Caco-2 (cell line): ENCODE results near the gene KCNH3. TPM values are rescaled to one million over a fixed set of nuclear protein-coding genes. Genes with fewer than 3 reads are reported as not detected.
"Not testable (repeated sequence)": the region's sequence is repeated elsewhere in the genome, so short reads cannot be mapped to it uniquely, and the experiment has no call there.

Experiments
- BruUV-seq: library from RNA; stranded (reverse); fragments of 400-500 nt; replicated peaks from 2 replicates; lab custom pipeline; 2021; lab: Mats Ljungman, UMichigan
- CTCF ChIA-PET: fragments of 300-600 bp; sonication (Branson Sonifier 250); formaldehyde crosslinking; loops from one replicate; lab custom pipeline; 2022; ENCODE audit warnings: antibody characterized with exemption; lab: Charles Lee
- POLR2A ChIA-PET: fragments of 300-600 bp; sonication (Branson Sonifier 250); formaldehyde crosslinking; loops from one replicate; lab custom pipeline; 2022; ENCODE audit warnings: antibody characterized with exemption; lab: Charles Lee
- DNase-seq, 2 experiments: peaks; one replicate each; pipeline versions ENCODE4 v3.0.0 to v3.0.0-alpha.2; 2020 to 2022
- H3K27me3 ChIP-seq: replicated peaks from 2 replicates; pipeline ENCODE4 v1.6.0; 2011; ENCODE audit warnings: low read length; ENCODE audit not compliant: control insufficient read depth, insufficient read depth
- H3K36me3 ChIP-seq: 2 replicates; pipeline ENCODE4 v1.5.1; 2011; ENCODE audit warnings: low read length; ENCODE audit not compliant: control insufficient read depth, insufficient read depth
- H3K4me1 ChIP-seq: fragments of 250-450 bp; sonication (Bioruptor Pico); 2 replicates; pipeline ENCODE4 v1.5.1; 2020; ENCODE audit warnings: mild to moderate bottlenecking
- H3K4me3 ChIP-seq: 2 replicates; pipeline ENCODE4 v1.5.1; 2011; ENCODE audit warnings: low read depth, mild to moderate bottlenecking, control low read depth, low read length
- H3K9me3 ChIP-seq: fragments of 250-450 bp; sonication (Bioruptor Pico); 2 replicates; pipeline ENCODE4 v1.5.1; 2020; ENCODE audit warnings: mild to moderate bottlenecking, moderate library complexity
- H3K27ac Mint-ChIP-seq: one replicate; pipeline ENCODE4 v1.8.0; 2022; ENCODE audit warnings: mixed read lengths; ENCODE audit not compliant: unreplicated experiment
- H3K27me3 Mint-ChIP-seq: one replicate; pipeline ENCODE4 v1.8.0; 2022; ENCODE audit warnings: mixed read lengths; ENCODE audit not compliant: insufficient read depth, unreplicated experiment
- H3K36me3 Mint-ChIP-seq: one replicate; pipeline ENCODE4 v1.8.0; 2022; ENCODE audit warnings: mild to moderate bottlenecking, mixed read lengths; ENCODE audit not compliant: insufficient read depth, unreplicated experiment
- H3K4me1 Mint-ChIP-seq: one replicate; pipeline ENCODE4 v1.8.0; 2022; ENCODE audit warnings: low read depth, mixed read lengths; ENCODE audit not compliant: unreplicated experiment
- H3K4me3 Mint-ChIP-seq: one replicate; pipeline ENCODE4 v1.8.0; 2022; ENCODE audit warnings: mild to moderate bottlenecking, moderate library complexity, mixed read lengths; ENCODE audit not compliant: unreplicated experiment
- H3K9me3 Mint-ChIP-seq: one replicate; pipeline ENCODE4 v1.8.0; 2022; ENCODE audit warnings: mixed read lengths; ENCODE audit not compliant: unreplicated experiment
- CTCF ChIP-seq, 2 experiments: fragments of 200-600 bp in 1 of 2; IDR thresholded peaks; 1 replicate in 1 of 2; 2 replicates in 1 of 2; pipeline versions ENCODE4 v1.5.1 to v1.8.0; 2011 to 2022; ENCODE audit warnings: antibody characterized with exemption in 1 of 2, control low read depth in 1 of 2, inconsistent platforms in 1 of 2, low read depth in 1 of 2, low read length in 1 of 2, mild to moderate bottlenecking in 1 of 2, moderate library complexity in 1 of 2; ENCODE audit not compliant: insufficient read depth in 1 of 2, severe bottlenecking in 1 of 2, unreplicated experiment in 1 of 2
- intact Hi-C: fragments of 100-400 bp; cut with micrococcal nuclease; formaldehyde crosslinking; loops from one replicate; pipeline ENCODE4 v1.10.0; 2022; ENCODE audit not compliant: unreplicated experiment
- total RNA-seq: library from RNA; stranded (reverse); gene quantifications from 2 replicates; pipeline ENCODE4 v1.2.3, GENCODE V29; 2022

Gene KCNH3
- total RNA-seq, 1 experiment from 2014 or later: 0.27 TPM

- H3K27me3 ChIP-seq: no peaks in the 10 kb centered on the region
- Mint-ChIP-seq H3K27ac (no peak overlapping the region), H3K36me3 (peaks cover 39% of the 10 kb centered on the region), H3K9me3 (no peaks in the 10 kb centered on the region), H3K27me3 (no peaks in the 10 kb centered on the region), H3K4me1 (no peaks in the 10 kb centered on the region), H3K4me3 (no peak overlapping the region)
- H3K4me3 ChIP-seq: no peak overlapping the region
- H3K9me3 ChIP-seq: no peaks in the 10 kb centered on the region
- no peak for TF ChIP-seq CTCF (IDR thresholded peaks at IDR 0.05; ENCODE audit: insufficient read depth in 1 of 2, low read depth in 1 of 2, low read length in 1 of 2, severe bottlenecking in 1 of 2, unreplicated experiment in 1 of 2)
- ChIA-PET CTCF (interaction anchor here (0.6 kb wide), 1 partner anchor 64 kb away, joined by 3 read pairs; no protein-coding TSS in a partner anchor), POLR2A (no interaction called here)
- no peaks in the 10 kb centered on the region for H3K4me1 ChIP-seq
- no TSS peak for BruUV-seq
- DNase-seq: no peak
- peaks cover 3% of the 10 kb centered on the region for H3K36me3 ChIP-seq
- intact Hi-C loops: no loop called here
Measured at GRCh38 chr12:49529414-49529813, 9.4 kb upstream of the KCNH3 start.

- H3K27me3 Mint-ChIP-seq: peaks cover 3% of the 10 kb centered on the region
- no peaks in the 10 kb centered on the region for H3K9me3 Mint-ChIP-seq
- Histone ChIP-seq H3K4me3 (no peak overlapping the region), H3K9me3 (no peaks in the 10 kb centered on the region), H3K4me1 (no peaks in the 10 kb centered on the region), H3K27me3 (no peaks in the 10 kb centered on the region), H3K36me3 (0 out of 2 replicates have a peak, but pooled peaks cover 1% of the 10 kb centered on the region)
- no peak overlapping the region for H3K4me3 Mint-ChIP-seq
- no TSS peak for BruUV-seq
- no peak overlapping the region for H3K27ac Mint-ChIP-seq
- DNase-seq: no peak
- ChIA-PET POLR2A (interaction anchor here (0.6 to 1.5 kb wide), 2 partner anchors 133 to 165 kb away, joined by 3 to 8 read pairs; partner anchors contain the start of gene SPATS2), CTCF (interaction anchor here (0.8 to 1.3 kb wide), 2 partner anchors 21 to 48 kb away, joined by 3 read pairs; no protein-coding TSS in a partner anchor)
- peaks cover 20% of the 10 kb centered on the region for H3K36me3 Mint-ChIP-seq
- TF ChIP-seq CTCF (IDR thresholded peaks at IDR 0.05; ENCODE audit: insufficient read depth in 1 of 2, low read depth in 1 of 2, low read length in 1 of 2, severe bottlenecking in 1 of 2, unreplicated experiment in 1 of 2): no peak
- intact Hi-C loops: no loop called here
- H3K4me1 Mint-ChIP-seq: no peaks in the 10 kb centered on the region
Measured at GRCh38 chr12:49531745-49532144, 7.1 kb upstream of the KCNH3 start.

- peaks cover 6% of the 10 kb centered on the region for H3K27me3 Mint-ChIP-seq
- BruUV-seq: no TSS peak
- H3K27me3 ChIP-seq: peaks cover 4% of the 10 kb centered on the region; the same call in 1 of the 2 replicates
- intact Hi-C loops: no loop called here
- no peaks in the 10 kb centered on the region for H3K9me3 Mint-ChIP-seq
- ChIA-PET CTCF (interaction anchor here (0.6 kb wide), 1 partner anchor 167 kb away, joined by 3 read pairs; no protein-coding TSS in a partner anchor), POLR2A (interaction anchor here (1.5 kb wide), 1 partner anchor 166 kb away, joined by 8 read pairs; the partner anchor contains the start of gene SPATS2)
- no peak overlapping the region for H3K4me3 Mint-ChIP-seq
- no peak for DNase-seq
- no peak for TF ChIP-seq CTCF (IDR thresholded peaks at IDR 0.05; ENCODE audit: insufficient read depth in 1 of 2, low read depth in 1 of 2, low read length in 1 of 2, severe bottlenecking in 1 of 2, unreplicated experiment in 1 of 2)
- H3K4me3 ChIP-seq: no peak overlapping the region
- H3K27ac Mint-ChIP-seq: no peak overlapping the region
- peaks cover 9% of the 10 kb centered on the region for H3K36me3 Mint-ChIP-seq
- H3K4me1 ChIP-seq: peaks cover 5% of the 10 kb centered on the region; the same call in 1 of the 2 replicates
- H3K4me1 Mint-ChIP-seq: no peaks in the 10 kb centered on the region
- H3K36me3 ChIP-seq: no peaks in the 10 kb centered on the region
- no peaks in the 10 kb centered on the region for H3K9me3 ChIP-seq
Measured at GRCh38 chr12:49533331-49533730, 5.5 kb upstream of the KCNH3 start.

GRCh38 chr12:49534122-49534521 lies 4.7 kb upstream of the KCNH3 start:
- BruUV-seq, H3K9me3 Mint-ChIP-seq: not testable (repeated sequence)

More at GRCh38 chr12:49534122-49534521, 4.7 kb upstream of the KCNH3 start:
- H3K4me1 Mint-ChIP-seq, H3K36me3 Mint-ChIP-seq, DNase-seq, H3K4me1 ChIP-seq, H3K27me3 ChIP-seq, H3K4me3 Mint-ChIP-seq, H3K27me3 Mint-ChIP-seq, POLR2A ChIA-PET, intact Hi-C loops, H3K4me3 ChIP-seq, H3K27ac Mint-ChIP-seq, H3K9me3 ChIP-seq, H3K36me3 ChIP-seq: not testable (repeated sequence)
- CTCF ChIA-PET: interaction anchor here (0.6 kb wide), 1 partner anchor 177 kb away, joined by 3 read pairs; no protein-coding TSS in a partner anchor
